Activated CD8-positive, alpha-beta memory T cell treated with anti-CD3 and anti-CD28 coated beads, Interleukin-2, amount 50 U/mL, for 24 hours (primary cell): Measurements from ENCODE around the gene PLXNA4.

ENCODE experiments used
- DNase-seq: peaks from one replicate; pipeline ENCODE4 v3.0.0-alpha.2; 2020; ENCODE audit errors: extremely low read depth

Gene PLXNA4

DNA sequence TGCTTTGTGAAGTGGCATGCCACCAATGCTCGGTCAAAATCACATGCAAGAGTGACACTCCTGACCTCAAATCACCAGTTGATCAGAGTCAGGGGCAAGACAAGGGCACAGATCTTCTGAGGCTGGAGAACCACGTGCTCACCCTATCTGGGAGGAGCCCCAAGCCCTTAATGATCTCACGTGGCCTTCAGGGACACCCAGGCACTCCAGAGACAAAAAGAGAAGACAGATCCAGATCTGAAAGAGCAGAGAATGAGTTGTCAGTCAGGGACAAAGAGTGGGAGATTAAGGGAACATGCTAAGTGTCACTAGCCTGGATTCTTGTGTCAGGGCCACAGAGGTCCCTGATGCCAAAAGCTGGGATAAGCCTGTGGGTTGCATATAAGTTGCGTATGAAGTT lies 134.3 kb downstream of the PLXNA4 start:
- no peak for DNase-seq

GRCh38 chr7:132440151-132440550 lies 136.1 kb downstream of the PLXNA4 start:
- no peak for DNase-seq

- DNase-seq, result no peak
These were observed 137.3 kb downstream of the PLXNA4 start for GRCh38 chr7:132438926-132439325.

DNA sequence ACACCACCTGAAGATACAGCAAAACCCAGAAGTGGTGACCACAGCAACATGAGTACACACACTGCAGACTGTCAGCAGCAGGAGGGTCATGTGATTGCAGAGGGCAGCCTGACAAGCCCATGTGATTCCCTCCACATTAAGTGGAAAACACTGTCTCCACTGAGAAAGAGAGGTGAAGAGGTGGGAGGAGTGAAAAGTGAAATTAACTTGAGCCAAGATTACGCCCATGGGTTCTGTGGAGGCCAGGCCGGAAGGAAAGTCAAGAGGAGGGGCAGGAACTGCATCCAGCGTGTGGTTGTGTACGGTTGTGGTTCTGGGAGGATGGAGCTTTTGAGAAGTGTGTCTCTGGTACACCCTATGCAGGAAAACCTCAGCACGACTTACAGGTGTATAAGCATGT lies 138.5 kb downstream of the PLXNA4 start:
- no peak for DNase-seq

DNA sequence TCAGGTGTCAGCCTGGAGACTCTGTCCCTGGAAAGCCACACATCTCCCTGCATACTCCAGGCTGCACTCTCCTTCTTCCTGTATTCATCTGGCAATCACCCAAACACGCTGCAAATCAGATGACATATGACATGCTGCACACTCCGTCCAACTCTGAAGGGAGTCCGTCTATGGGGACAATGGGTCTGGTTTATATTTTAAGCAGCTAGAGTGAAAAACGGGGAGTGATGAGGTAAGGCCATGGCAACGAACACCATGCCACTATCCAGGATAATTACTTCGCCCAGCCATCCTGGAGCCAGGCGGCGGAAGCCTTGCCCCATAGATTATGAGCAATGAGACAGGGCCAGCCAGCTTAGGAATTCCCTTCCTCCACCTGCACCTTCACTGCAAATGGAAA lies 140.1 kb downstream of the PLXNA4 start:
- no peak for DNase-seq

DNA sequence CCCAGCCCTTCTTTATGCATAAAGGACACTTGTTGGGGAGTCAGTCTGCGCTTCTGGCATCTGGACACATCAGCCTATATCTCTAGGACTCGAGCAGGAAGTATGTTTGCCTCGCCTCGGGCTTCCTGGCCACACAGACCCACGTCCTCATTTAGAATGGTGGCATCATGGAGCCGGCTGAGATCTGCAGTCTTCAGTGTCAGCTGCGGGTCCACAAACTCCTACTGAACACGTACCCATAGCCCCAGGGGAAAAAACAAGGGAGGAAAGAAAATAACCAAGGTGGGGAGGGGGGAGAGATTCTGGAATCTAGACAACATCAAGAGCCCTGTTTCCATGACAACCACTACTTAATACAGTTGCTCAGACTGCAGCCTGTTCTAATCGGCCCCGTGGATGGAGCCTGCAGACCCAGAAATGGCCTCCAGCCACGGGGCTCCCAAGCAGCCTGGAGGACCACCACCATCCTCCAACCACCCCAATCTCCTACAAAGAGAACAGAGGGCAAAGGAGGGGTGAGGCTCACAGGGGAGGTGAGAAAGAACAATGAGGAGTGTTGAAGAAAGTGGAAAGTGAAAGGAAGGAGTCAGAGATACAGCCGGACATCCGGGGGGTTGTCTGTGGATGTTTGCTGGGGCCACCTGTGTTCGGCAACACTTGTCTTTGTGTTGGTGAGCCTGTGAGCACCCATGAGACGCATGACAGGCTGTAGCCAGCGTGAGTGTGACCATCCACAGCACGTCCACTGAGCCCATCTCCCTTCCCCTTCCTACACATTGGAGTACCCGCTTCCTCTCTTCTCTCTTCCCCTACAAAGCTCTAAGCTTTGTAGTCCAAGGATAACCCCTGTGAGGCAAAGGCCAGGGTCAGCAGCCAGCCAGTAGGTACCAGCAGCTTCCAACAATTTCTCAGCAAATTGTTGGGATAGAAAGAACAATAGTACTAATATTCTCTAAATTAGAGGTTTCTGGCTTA lies 141.0 kb downstream of the PLXNA4 start:
- DNase-seq, result no peak

- no peak for DNase-seq
These were observed 142.2 kb downstream of the PLXNA4 start for GRCh38 chr7:132434041-132434440.

DNA sequence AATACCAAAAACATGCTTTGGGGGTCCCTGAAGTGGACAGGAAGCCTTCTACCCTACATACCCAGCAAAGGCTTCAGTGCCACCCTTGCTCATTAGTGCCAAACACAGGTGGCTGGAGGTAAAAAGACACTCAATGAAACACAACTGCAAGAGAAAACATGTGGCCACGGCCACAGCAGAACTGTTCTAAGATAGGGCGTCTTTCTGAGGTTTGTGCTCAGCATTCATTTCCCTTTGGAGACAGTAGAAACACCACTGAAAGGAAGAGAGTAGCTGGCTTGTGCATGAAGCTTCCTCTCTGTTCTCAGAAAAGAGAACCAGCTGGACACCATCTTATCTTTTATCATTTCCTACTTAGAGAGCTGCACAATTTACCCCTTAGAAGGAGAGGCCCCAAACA lies 143.0 kb downstream of the PLXNA4 start:
- no peak for DNase-seq

GRCh38 chr7:132430861-132431822 lies 145.1 kb downstream of the PLXNA4 start:
- DNase-seq, result no peak

DNA sequence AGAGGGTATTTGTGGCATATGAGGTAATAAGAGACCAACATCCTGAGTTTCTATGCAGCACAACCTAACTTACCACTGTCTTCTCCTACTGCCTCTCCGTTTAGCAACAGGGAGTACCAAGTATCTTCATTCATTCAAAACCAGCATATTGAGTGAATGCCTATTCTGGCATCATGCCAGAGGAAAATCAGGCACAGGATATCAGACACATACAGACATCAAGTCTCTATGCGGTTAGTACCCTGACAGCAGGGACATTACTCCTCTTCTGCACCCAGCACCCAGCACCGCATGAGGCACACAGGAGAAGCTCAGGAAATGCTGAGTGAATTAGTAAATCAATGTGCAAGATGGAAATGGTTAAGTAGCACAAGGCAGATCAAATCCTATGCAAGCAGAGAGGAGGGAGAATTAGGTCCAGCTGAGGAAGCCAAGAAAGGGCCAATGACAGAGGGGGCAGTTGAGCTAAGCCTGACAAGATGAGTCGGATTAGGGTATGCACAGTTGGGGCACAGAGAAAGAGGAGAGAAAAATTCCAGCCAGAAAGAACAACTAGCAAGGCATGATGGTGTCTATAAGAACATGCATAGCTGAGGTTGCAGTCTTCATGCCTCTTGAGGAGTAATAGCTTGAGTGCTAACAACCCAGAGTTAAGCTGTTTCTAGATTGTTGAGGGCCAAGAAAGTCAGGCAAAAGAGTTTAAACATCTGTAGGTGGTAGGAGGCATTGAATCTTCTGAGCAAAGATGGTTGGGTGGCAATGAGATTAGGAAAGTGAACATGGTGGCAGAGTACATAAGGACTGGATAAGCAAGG lies 146.0 kb downstream of the PLXNA4 start:
- no peak for DNase-seq

DNA sequence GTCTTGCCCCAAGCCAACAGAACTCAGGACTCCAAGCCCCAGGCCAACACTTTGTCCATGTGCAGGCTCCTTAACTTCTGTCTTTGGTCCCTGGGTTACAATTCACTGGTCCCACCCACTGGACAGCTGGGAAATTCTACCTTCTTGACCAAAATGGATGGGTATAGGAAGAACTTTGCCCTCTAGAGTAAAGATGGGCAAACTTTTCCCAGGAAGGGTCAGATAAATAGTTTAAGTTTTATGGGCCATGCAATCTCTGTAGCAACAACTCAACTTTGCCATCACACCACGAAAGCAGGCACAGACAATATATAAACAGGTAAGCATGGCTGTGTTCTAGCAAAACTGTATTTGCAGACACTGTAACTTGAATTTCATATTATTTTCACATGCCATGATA lies 147.1 kb downstream of the PLXNA4 start:
- DNase-seq, result no peak

- no peak for DNase-seq
These were observed 147.9 kb downstream of the PLXNA4 start for GRCh38 chr7:132428247-132428919.

- DNase-seq, result no peak
These were observed 150.3 kb downstream of the PLXNA4 start for GRCh38 chr7:132425942-132426341.

GRCh38 chr7:132424821-132425724 lies 151.2 kb downstream of the PLXNA4 start:
- no peak for DNase-seq

DNA sequence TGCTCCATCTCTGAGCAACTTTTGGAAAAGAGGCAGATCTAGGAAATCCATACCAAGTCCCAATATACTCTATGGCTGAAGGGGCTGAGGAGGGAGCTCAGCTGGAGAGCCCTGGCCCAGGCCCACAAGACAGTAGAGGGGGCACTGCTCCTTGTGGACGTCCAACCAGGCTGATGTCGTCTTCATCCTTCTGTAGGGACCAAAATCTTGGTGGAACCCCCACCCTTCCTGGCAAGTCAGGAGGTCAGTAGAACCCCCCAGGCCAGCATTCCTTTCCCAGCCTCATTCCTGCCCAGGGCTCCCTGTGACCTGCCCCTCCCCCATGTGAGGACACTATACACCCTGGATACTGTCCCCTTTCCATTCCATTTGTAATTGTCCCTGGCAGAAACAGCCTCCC lies 152.0 kb downstream of the PLXNA4 start:
- no peak for DNase-seq

DNA sequence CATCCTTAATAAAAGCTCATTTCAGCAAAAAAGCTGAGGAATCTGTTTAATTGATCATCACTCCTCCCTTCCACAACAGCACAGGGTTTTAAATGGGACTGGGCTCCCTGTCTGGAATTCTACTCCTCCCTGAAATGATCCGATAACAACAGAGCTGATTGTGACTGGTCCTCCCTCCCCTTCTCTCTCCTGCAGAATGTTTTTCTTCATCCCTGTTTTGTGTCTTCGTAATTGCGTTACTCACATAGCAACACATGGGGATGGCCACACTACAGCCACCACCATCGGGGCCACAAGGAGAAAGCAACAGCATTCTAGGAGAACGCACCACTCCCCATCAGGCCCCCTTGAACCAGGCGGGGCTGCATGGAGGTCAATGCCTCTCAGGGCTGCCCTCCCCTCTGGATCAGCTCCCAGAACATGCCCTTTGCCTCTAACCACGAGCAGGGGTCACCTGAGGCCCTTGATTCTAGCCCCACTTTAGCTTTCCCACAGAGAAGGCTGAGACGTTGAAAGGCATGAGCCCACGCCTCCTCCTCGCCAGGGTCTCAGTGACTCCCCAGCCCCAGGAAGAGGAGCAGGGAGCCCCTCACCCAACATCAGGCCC lies 152.6 kb downstream of the PLXNA4 start:
- DNase-seq, result no peak

GRCh38 chr7:132422502-132423111 lies 153.7 kb downstream of the PLXNA4 start:
- DNase-seq, result no peak

DNA sequence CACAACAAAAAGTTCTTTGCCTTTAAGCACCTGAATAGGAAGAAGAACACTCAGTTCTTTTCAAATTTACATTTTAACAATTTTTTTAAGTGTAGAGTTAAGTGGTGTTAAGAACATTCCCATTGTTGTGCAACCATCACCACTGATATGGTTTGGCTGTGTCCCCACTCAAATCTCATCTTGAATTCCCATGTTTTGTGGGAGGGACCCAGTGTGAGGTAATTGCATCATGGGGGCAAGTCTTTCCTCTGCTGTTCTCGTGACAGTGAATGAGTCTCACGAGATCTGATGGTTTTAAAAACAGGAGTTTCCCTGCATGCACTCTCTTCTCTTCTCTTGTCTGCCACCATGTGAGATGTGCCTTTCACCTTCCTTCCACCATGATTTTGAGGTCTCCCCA lies 155.7 kb downstream of the PLXNA4 start:
- no peak for DNase-seq

DNA sequence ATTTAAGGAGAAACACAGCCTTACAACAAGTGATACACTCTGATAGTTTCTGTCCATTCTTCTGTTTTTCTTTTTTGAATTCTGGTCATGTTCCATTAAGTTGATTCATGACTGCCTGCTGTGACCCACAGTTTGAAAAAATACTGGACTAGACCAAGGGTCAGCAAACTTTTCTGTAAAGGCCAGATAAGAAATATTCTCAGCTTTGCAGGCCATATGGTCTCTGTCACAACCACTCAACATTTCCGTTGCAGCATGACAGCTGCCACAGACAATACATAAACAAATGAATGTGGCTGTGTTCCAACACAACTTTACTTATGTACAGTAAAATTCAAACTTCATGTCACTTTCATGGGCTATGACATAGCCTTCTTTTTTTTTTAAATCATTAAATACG lies 156.7 kb downstream of the PLXNA4 start:
- no peak for DNase-seq
